ENCODE data around the gene COL6A2. TPM values are rescaled to one million over a fixed set of nuclear protein-coding genes. Genes with fewer than 3 reads are reported as not detected.

Gene COL6A2
- total and polyA plus RNA-seq, 8 donors = 362 to 647 (median 447) TPM

GRCh38 chr21:46121286-46122221 is 23.6 kb downstream of the COL6A2 start:
- TF ChIP-seq, protein P1, sequence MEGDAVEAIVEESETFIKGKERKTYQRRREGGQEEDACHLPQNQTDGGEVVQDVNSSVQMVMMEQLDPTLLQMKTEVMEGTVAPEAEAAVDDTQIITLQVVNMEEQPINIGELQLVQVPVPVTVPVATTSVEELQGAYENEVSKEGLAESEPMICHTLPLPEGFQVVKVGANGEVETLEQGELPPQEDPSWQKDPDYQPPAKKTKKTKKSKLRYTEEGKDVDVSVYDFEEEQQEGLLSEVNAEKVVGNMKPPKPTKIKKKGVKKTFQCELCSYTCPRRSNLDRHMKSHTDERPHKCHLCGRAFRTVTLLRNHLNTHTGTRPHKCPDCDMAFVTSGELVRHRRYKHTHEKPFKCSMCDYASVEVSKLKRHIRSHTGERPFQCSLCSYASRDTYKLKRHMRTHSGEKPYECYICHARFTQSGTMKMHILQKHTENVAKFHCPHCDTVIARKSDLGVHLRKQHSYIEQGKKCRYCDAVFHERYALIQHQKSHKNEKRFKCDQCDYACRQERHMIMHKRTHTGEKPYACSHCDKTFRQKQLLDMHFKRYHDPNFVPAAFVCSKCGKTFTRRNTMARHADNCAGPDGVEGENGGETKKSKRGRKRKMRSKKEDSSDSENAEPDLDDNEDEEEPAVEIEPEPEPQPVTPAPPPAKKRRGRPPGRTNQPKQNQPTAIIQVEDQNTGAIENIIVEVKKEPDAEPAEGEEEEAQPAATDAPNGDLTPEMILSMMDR (IDR thresholded peaks at IDR 0.05) = no peak
- no peaks in the 10 kb centered on the region for H3K9me3 ChIP-seq
- DNase-seq (peak in 2 of 4 donors; percentile 27 to 66), ATAC-seq (no peak)
- no peak overlapping the region for H3K27ac ChIP-seq
- no peaks in the 10 kb centered on the region for H3K27me3 ChIP-seq
- intact Hi-C loops (cut with DNase I) = no loop called here
- H3K36me3 ChIP-seq = peaks cover 0 to 66% of the 10 kb centered on the region in 2 donors
- no peaks in the 10 kb centered on the region for H3K4me1 ChIP-seq
- H3K4me3 ChIP-seq = no peak overlapping the region

DNA sequence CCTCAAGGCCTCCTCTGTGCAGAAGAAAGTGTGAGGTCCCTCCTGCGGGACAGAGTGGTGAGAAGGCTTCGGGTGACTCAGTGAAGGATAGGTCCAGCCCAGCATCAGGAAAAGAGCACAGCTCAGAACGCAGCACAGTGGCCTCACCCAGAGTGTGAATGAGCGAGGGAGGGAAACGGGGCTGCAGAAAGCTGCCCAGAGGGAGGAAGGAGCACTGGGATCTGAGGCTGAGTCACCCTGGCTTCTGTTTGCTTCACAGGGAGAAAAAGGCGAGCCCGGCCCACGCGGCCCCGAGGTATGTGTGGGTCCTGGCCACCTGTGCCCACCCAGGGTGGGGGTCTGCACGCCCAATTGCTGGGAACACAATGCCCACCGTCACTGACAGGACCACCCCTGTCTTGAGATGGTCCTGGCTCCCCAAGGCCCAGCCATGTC is 24.3 kb downstream of the COL6A2 start:
- Histone ChIP-seq H3K27me3 (no peaks in the 10 kb centered on the region), H3K4me1 (no peaks in the 10 kb centered on the region), H3K36me3 (peaks cover 0 to 67% of the 10 kb centered on the region in 2 donors), H3K4me3 (no peak overlapping the region), H3K27ac (no peak overlapping the region), H3K9me3 (no peaks in the 10 kb centered on the region)
- intact Hi-C loops (cut with DNase I) = no loop called here
- ATAC-seq = no peak
- TF ChIP-seq, protein P1 (IDR thresholded peaks at IDR 0.05) = no peak
- DNase-seq = peak in 2 of 4 donors; percentile 23 to 62

GRCh38 chr21:46122758-46123683 is 25.1 kb downstream of the COL6A2 start:
- ATAC-seq = no peak
- intact Hi-C loops (cut with DNase I) = no loop called here
- peak in 2 of 4 donors; percentile 18 to 34 for DNase-seq
- no peaks in the 10 kb centered on the region for H3K27me3 ChIP-seq
- no peak overlapping the region for H3K27ac ChIP-seq
- peaks cover 0 to 64% of the 10 kb centered on the region in 2 donors for H3K36me3 ChIP-seq
- no peaks in the 10 kb centered on the region for H3K9me3 ChIP-seq
- no peaks in the 10 kb centered on the region for H3K4me1 ChIP-seq
- TF ChIP-seq, protein P1 (IDR thresholded peaks at IDR 0.05) = no peak
- H3K4me3 ChIP-seq = no peak overlapping the region

DNA sequence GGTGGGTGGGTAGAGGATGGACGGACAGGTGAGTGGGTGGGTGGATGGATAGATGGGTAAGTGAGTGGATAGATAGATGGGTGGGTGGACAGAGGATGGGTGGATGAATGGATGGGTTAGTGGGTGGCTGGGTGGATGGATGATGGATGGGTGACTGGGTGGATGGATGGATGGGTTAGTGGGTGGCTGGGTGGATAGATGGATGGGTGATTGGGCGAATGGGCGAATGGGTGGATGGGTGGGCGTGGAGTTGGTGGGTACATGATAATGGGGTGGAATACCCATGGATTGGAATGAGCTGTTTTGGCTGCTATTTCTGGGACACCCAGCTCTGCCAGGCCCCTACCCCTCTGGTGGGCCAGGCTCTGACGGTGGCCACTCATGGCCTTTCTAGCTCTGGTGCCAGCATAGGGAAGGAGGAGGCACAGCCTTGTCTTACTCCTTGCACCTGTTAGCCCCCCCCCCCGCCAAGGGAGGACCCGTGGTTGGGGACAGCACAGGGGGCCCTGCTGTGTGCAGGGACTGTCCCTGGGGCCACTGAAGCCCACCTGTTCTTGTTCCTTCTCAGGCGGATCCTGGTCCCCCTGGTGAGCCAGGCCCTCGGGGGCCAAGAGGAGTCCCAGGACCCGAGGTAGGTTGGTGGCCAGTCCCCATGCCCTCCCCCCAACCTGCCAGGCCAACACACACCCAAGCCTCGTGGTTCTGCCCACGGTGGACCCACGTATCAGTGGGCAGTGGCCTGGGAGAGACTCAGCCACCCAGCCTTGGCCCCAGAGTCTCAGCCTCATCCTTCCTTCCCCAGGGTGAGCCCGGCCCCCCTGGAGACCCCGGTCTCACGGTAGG is 26.4 kb downstream of the COL6A2 start:
- intact Hi-C loops (cut with DNase I) = no loop called here
- ATAC-seq (no peak), DNase-seq (peak in 2 of 4 donors; percentile 19 to 64)
- no peaks in the 10 kb centered on the region for H3K4me1 ChIP-seq
- no peak overlapping the region for H3K4me3 ChIP-seq
- no peak overlapping the region for H3K27ac ChIP-seq
- TF ChIP-seq, protein P1 (IDR thresholded peaks at IDR 0.05) = no peak
- no peaks in the 10 kb centered on the region for H3K27me3 ChIP-seq
- peaks cover 0 to 56% of the 10 kb centered on the region in 2 donors for H3K36me3 ChIP-seq
- H3K9me3 ChIP-seq = no peaks in the 10 kb centered on the region
